ENCODE data around the gene RNF2.
A peak's percentile ranks its signal among the peaks of the same experiment; 100 is the strongest.

Gene RNF2

GRCh38 chr1:185044981-185045813, at the start of gene RNF2:
TSS of gene RNF2 (plus strand) at chr1:185045558. CDS start at chr1:185087554, 41,996 bp downstream.
- TF ChIP-seq GATA2 (IDR thresholded peaks at IDR 0.05; ENCODE audit: low read depth, low read length) (no peak), GATA3 (IDR thresholded peaks at IDR 0.05; ENCODE audit: low read depth, low read length) (no peak)

DNA sequence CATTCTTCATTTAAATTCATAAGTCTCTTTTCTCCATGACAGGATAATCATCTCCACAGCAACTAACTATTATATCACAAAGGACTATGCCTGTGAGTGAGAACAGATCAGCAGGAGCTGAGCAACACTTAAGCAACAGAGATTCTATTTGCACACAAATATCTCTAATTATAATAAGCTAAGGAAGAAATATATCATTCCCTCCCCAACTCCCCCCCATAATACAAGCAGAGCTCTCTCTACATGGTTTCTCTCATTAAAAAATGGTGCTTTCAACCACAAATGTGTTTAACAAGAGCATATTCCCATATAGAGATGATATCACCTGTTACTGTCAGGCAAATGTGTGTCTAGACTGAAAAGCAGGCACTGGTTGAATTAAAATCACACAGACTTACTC, 36.5 kb upstream of the RNF2 start:
- TF ChIP-seq GATA3 (IDR thresholded peaks at IDR 0.05; ENCODE audit: low read depth, low read length) = peak; percentile 57
- TF ChIP-seq GATA2 (IDR thresholded peaks at IDR 0.05; ENCODE audit: low read depth, low read length) = peak; percentile 9; the same call in 1 of the 2 replicates

- no peak for TF ChIP-seq GATA2 (IDR thresholded peaks at IDR 0.05; ENCODE audit: low read depth, low read length)
- TF ChIP-seq GATA3 (IDR thresholded peaks at IDR 0.05; ENCODE audit: low read depth, low read length) = no peak
Observed at GRCh38 chr1:185010361-185010760, 35.0 kb upstream of the RNF2 start.

GRCh38 chr1:185014941-185015340, 30.4 kb upstream of the RNF2 start:
- TF ChIP-seq GATA3 (IDR thresholded peaks at IDR 0.05; ENCODE audit: low read depth, low read length) (no peak), GATA2 (IDR thresholded peaks at IDR 0.05; ENCODE audit: low read depth, low read length) (no peak)

- no peak for TF ChIP-seq GATA3 (IDR thresholded peaks at IDR 0.05; ENCODE audit: low read depth, low read length)
- TF ChIP-seq GATA2 (IDR thresholded peaks at IDR 0.05; ENCODE audit: low read depth, low read length) = no peak
Observed at GRCh38 chr1:185015631-185016030, 29.7 kb upstream of the RNF2 start.

DNA sequence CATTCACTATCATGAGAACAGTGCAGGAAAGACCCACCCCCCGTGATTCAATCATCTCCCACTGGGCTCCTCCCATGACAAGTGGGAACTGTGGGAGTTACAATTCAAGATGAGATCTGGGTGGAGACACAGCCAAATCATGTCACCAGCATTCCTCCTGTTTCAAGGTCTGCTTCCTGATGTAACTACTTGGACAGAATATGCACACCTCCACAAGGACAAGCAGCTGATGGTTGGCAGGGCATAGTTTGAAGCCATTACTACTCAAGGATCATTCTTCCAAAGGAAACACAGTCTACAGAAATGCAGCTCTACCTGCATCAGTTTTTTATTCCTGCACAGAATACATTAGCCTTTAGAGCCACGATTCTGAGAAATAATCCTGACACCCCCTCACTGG, 28.5 kb upstream of the RNF2 start:
- TF ChIP-seq GATA3 (IDR thresholded peaks at IDR 0.05; ENCODE audit: low read depth, low read length) (no peak), GATA2 (IDR thresholded peaks at IDR 0.05; ENCODE audit: low read depth, low read length) (no peak)

GRCh38 chr1:185017338-185017737, 28.0 kb upstream of the RNF2 start:
- TF ChIP-seq GATA3 (IDR thresholded peaks at IDR 0.05; ENCODE audit: low read depth, low read length) = no peak

DNA sequence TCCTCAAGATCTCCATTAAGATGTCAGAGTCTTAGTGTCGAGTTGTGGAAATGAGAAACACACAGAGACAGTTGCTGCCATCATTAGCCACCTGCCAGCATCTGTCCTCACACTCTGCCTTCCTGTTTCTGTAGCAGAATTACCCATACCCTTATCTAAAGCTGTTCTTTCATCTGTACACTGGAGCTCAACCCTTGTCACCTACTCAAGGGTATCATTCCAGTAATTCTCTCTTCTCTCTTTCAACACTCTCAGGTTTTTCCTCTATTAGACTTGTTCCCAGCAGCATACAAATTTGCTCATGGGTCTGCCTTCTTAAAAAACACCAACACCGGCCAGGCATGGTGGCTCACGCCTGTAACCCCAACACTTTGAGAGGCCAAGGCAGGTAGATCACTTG, 27.4 kb upstream of the RNF2 start:
- TF ChIP-seq GATA2 (IDR thresholded peaks at IDR 0.05; ENCODE audit: low read depth, low read length) (no peak), GATA3 (IDR thresholded peaks at IDR 0.05; ENCODE audit: low read depth, low read length) (no peak)

- TF ChIP-seq GATA3 (IDR thresholded peaks at IDR 0.05; ENCODE audit: low read depth, low read length) (no peak), GATA2 (IDR thresholded peaks at IDR 0.05; ENCODE audit: low read depth, low read length) (no peak)
Observed at GRCh38 chr1:185027252-185027882, 18.0 kb upstream of the RNF2 start.

GRCh38 chr1:185033686-185034085, 11.7 kb upstream of the RNF2 start:
- TF ChIP-seq GATA2 (IDR thresholded peaks at IDR 0.05; ENCODE audit: low read depth, low read length) (no peak), GATA3 (IDR thresholded peaks at IDR 0.05; ENCODE audit: low read depth, low read length) (no peak)

- TF ChIP-seq GATA3 (IDR thresholded peaks at IDR 0.05; ENCODE audit: low read depth, low read length) (no peak), GATA2 (IDR thresholded peaks at IDR 0.05; ENCODE audit: low read depth, low read length) (no peak)
Observed at GRCh38 chr1:185035258-185035657, 10.1 kb upstream of the RNF2 start.

- TF ChIP-seq GATA2 (IDR thresholded peaks at IDR 0.05; ENCODE audit: low read depth, low read length) = no peak
- no peak for TF ChIP-seq GATA3 (IDR thresholded peaks at IDR 0.05; ENCODE audit: low read depth, low read length)
Observed at GRCh38 chr1:185038813-185039376, 6.5 kb upstream of the RNF2 start.

GRCh38 chr1:185039726-185040407, 5.5 kb upstream of the RNF2 start:
- TF ChIP-seq GATA3 (IDR thresholded peaks at IDR 0.05; ENCODE audit: low read depth, low read length) (no peak), GATA2 (IDR thresholded peaks at IDR 0.05; ENCODE audit: low read depth, low read length) (no peak)

- TF ChIP-seq GATA3 (IDR thresholded peaks at IDR 0.05; ENCODE audit: low read depth, low read length) = no peak
- TF ChIP-seq GATA2 (IDR thresholded peaks at IDR 0.05; ENCODE audit: low read depth, low read length) = no peak
Observed at GRCh38 chr1:185040408-185040735, 5.0 kb upstream of the RNF2 start.

Data from SH-SY5Y (cell line).